NCI-H82 treated with DMSO at 0.1 percent for 48 hours (cell line): ENCODE measurements around the gene DNMT3A.

Source experiments
- DNase-seq: peaks from one replicate; lab custom pipeline; 2025; ENCODE audit not compliant: unreplicated experiment; lab: John Stamatoyannopoulos, UW

Gene DNMT3A

DNA sequence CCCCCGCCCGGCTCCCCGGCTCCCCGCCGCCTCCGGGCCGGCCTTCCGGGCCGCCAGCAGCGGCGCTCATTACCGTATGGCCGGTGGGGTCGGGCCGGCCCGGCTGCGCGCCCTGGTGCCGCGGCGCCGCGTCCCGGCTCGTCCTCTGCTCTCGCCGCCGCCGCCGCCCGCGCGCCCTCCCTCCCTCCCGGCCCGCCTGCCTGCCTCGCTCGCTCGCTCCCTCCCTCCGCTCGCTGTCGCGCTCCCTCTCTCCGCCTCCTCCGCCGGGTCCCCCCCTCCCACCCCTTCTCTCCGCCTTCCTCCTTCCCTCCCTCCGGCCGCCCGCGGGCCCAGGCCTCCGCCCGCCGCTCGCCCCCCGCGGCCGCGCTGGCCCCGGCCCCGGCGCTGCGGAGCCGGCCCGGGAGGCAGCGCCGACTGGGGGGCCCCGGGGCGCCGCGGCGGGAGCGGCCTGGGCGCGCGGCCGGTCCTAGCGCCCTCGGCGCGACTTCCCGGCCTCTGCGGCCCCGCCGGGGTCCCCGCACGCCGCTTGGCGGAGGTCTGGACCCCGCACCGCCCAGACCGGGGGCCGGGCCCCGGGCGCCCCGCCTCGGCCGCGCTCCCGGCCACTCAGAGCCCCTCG is at the start of gene DNMT3A:
Gene DNMT3A (minus strand): TSS at position 173 of the 619 bp plus-strand sequence. CDS start 27,941 bp downstream, outside the sequence.
- no peak for DNase-seq

DNA sequence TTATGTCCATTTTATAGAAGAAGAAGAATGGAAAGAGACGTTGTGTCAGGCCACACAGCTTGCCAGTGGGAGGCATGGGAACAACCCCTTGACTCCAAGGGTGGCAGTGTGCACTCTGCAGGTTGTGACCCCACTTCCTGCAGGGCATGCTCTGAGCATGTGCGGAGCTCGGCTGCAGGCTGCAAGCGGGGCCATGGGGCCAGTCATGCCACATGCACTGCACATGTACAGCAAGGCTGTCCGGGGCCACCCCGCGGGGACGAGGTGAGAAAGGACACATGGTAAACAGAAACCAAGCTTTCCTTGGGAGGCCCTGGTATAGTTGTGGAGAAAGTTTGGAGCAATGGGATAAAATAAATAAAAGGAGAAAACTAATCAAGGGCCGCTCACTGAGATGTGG is 47.4 kb upstream of the DNMT3A start:
- DNase-seq = no peak

DNA sequence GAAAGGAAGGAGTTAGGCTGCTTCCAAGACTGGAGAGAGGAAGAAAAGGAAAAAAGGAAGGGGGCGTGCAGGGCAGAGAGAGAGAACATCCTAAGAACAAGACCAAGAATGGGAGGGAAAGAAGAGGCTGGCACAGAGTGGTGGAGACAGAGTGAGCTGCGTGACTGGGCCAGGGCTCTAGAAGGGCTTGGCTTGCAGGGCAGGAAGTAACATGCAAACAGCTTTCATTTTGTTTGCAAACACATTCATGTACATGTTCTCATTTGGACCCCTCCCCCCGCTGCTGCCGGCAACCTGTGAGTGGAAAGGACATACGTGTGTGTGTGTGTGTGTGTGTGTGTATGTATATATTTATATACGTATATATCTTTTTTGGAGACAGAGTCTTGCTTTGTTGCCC is 46.8 kb upstream of the DNMT3A start:
- DNase-seq = no peak

DNA sequence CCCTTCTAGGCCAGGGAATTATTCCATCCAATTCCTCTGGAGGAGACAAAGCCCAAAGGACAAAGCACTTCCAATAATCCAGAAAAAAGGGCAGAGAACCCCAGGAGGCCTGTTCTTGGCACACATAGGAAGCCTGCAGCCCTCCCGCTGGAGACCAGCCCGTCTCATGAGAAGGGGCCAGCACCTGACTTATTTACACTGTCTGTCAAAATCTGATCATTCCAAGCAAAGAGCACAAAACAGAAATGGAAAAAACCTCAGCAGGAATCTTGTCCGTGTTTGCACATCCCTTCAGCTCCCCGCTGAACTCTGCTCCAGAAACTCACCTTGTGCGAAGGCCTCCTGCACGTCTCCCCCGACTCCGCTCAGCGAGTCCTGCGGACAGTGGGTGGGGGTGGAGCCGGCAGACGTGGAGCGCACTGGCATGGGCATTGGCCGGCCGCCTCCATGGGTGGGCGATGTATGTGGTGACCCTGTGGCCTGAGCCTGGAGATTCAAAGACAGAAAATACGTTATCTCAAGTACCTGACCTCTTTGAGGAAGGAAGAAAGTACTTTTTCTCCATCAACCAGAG is 46.2 kb upstream of the DNMT3A start:
- no peak for DNase-seq

DNA sequence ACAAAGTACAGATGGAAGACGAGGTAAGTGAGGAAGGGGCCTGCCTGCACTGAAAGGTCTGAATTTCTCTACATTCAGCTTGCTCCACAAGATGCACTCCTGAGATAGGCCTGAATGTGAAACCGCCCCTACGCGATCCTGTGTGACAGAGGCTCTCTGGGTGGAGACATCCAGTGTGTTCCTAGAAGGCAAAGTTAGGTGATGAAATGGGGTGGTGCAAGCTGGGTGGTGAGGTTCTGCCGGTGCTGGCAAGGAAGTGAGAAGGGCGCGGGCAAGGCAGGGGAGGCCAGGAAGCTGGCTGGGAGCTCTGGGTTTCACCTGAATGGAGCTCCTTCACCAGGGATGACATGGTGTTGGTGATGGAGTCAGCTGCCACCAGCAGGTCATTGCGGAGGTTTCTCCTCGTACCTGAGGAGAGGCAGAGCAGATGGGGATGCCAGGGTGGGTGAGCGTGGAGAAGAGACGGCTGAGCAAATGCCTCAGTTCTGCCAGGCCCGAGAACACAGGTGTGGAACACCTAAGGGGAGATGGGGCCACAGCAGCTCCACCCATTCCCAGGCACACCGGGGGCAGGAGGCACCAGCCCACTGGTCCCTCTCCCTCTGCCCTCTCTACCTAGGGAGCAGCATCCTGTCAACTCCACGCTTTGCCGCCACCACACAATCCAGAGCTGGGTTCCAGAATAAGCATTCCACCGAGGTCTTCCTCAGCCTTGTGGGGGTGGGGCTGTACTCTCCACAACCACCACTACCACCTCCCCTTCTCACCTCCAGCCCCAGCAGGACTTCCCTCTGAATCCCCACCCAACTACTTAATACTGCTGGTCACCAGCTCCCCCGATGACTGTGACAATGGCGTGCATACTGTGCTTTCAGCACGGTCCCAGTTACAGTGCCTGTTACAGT is 45.5 kb upstream of the DNMT3A start:
- no peak for DNase-seq

DNA sequence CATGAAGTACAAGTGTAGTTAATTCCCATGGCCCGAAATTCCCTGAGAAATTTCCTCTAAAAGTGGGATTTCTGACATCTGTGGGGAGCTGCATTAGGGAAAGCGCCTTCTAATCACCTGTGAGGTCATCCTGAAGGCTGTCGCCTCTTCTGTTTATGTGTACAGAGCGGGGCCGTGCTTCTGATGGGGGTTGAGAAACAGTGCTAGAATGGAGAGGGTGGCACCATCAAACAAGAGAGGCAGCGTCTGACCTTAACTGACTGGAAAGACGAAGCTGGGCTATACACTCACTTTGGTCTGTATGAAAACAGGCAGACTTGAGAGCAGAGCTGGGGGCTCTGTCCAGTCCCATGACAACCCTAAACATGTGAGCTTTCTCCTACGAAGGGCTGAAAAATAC is 44.2 kb upstream of the DNMT3A start:
- DNase-seq = no peak

DNA sequence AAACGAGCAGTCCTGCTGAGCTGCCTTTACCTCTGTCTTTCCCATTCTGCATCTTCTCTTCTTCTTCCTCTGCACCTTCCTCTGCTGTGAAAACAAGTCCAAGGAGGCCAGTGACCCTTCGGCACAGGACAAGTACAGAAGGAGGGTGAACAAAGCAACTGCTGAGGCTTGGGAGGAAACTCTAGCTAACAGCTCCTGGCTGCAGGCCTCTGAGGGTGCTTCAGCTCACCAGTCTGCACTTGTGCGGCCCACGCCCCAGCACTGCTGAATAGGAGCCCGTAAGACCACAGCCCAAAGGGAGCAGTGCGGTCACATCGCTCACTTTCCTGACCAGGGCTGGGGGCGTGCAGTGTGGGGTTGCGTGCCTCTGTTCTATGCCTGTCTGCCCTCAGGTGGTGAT is 42.1 kb upstream of the DNMT3A start:
- no peak for DNase-seq

DNA sequence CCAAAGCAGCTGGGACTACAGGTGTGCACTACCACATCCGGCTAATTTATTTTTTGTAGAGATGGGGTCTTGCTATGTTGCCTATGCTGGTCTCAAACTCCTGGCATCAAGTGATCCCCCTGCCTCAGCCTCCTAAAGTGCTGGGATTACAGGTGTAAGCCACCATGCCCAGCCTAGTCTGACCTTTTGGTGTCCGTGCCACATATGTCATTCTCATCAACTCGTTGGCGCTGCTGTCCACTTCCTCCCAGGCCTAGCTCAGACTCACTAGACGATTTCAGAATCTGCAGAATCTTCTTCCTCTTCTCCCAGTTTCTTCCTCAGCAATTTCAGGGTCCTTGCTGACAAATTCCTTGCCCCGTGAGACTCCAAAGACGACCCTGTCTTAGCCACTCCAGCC is 39.8 kb upstream of the DNMT3A start:
- DNase-seq = no peak

DNA sequence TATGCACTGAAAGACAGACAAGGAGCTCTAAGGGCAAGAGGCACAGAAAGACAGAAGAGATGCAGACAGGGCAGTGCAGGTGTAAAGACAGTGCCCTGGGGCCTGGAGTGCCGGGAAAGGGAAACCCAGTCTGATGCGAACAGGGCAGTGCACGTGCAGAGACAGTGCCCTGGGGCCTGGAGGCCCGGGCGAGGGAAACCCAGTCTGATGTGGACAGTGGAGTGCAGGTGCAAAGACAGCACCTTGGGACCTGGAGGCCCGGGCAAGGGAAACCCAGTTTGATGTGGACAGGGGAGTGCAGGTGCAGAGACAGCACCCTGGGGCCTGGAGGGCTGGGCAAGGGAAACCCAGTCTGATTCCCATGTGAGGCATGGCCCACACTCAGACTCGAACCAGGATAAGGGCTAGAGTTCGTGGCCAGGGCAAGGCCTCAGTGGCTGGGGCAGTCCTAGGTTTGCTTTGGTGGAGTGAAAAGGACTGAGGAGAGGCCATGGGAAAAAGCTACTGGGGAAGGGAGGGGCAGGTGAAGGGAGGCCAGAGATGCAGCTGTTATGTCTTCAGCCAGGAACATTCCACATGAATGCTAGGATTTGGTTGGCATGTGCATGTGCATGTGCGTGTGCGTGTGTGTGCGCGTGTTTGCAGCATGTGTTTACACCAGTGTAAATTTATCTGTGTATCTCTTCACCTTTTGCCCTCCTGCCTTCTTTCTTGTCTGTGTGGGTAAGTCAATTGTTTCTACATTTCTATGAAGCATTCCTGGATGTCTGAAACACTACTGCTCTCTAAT is 39.1 kb upstream of the DNMT3A start:
- DNase-seq = no peak

DNA sequence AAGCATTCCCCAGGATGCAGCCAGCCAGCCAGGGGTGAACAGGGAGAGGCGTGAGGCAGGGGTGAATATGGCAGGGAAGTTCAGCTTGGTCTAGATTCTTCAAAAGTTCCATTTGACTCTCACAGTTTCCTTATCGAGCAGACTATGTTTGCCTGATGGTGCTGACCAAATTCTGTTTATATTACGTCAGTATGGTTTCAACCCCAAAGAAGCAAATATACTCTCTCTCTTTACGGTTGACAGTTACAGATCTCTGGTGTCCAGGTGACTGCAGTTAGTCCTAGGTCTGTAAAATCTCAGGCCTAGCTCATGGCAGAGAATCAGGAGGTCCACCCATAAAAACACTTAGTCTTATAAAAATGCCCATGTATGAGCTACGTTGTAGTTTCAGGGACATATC is 38.3 kb upstream of the DNMT3A start:
- no peak for DNase-seq

DNA sequence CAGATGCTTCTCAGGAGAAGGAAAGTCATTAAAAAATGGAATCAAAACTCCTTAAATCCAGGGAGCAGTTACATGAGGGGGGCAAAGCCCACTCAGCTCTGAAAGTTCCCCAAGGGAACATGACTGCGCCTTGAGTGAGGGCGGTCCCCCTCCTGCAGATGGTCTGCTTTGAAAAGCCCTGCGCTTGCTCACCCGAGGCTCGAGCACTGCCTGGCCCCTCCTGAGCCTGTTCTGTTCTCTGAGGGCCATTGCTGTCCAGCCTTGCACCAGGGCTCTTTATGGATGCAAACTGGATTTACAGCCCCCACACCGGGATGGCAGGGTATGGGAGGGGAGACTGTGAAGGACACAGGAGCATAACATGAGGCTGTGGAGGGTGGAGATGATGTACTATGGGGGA is 37.8 kb upstream of the DNMT3A start:
- DNase-seq = no peak

DNA sequence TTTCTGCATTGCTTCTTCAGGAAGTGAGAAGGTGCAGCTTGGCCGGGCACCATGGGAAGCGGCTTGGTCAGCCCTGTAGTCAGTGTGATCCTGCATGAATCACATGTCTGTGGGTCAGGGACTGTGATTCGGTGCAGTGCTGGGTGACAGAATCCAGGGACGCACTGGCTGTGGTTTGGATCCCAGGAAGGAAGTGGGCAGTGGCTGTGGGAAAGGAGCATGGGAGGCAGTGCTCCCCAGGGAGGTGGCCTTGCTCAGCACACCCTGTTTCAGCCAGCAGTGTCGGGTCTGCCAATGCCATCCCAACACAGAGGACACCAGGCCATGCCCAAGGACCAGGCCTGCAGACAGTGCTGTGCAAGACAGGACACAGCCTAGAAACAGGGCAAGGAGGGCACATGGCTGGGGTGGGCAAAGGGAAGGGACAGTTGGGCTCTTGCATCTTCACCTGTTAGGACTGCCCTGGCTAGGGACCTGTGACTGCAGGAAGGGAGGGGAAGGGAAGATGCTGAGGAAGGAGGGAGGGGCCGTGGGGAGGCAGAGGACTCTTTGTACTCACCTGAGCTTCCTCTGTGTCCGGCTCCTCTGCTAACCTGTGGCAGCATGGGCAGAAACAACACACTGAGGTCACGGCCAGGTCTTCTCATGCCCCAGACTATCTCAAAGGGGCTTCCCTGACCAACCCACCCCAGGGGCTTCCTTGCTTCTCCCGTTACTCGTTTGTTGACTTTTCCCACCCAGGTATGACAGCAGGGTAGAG is 37.2 kb upstream of the DNMT3A start:
- DNase-seq = no peak

DNA sequence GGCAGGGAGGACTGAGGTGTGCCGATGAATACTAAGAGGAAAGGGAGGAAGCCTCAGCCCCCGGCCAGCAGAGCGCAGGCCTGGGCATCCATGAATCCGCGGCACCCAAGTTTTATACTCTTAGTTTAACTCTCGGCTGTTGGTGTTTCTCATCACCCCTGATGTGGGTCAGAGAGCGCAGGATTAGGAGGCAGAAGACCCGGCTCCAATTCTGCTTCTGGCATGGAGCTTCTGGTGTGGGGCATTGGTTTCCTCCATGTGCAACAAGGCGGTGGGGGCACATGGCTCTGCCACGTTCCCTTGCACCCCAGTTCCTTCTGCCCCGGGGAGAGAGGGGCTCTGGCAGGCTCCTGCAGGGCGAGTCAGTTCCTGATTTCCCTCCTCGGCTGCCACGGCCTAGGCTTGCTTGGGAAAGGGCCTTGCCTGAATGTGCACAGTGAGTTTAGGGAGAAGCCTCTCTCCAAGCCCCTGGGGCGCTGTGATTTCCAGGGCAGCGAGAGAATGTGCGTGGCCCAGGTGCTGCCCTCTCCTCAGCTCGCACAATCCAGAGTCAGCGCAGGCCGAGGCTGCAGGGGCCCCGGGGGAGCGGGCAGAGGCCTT is 36.2 kb upstream of the DNMT3A start:
- no peak for DNase-seq

DNA sequence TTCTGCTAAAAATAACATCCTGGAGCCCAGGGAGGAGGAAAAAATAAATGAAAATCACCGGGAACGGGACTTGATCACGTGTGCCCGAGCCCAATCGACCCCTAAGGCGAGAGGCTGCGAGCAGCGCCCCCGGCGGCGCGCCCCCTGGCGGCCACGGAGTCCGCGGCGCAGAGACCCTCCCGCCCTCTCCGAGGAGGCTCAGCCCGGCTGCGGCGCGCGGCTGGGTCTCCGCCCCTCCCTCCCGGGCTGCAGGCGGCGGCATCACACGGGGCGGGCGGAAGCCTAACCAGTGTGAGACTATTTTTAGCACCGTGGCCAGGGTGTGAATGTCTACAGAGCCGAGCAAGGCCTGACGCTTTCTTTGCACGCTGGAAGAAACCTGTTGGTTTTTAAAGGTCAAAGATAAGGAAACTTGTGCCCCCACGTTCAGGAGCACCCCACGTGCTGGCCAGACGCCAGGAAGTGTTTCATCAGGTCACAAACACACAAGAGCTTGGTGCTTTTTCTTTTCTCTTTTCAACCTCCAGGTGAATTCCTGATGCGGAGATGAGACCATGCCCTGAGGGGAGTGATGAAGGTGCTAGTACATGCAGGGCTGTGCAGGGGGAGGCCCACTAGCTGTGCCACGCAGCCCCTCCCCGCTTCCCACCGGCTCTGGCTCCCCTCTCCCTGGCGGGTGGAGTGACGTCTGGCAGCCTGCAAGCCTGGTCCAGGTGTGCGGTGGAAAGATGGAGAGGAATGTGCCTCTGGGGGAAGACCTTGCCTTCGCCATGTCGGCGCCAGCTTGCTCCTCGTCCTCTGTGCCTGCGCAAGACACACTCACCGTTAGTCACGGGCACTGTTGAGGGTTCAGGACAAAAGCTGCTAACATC is 35.3 kb upstream of the DNMT3A start:
- peak; percentile 57 for DNase-seq

DNA sequence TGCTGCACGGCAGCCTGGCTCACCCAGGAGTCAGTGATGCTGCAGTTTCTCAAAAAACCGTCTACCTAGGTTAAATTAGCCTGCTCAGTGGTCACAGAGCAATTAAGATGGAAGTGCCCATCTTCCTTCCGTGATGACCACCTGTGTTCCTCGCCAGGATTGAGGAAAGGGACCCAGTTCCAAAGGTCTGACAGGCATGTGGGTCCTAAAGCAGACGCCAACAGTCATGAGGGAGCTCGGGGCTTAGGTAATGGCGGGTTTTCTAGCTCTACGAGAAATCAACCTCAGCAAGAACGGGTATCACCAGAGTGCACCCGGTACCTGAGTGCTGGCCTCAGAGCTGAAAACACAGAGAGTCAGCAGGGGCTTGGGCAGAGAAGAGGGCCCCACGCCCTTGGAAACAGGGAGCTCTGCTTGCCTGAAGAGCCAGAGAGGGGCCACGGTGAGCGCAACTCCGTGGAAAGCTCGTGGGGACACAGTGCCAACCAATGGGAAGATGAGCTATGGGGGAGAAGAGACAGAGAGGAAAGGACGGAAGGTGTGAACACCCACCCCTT is 34.3 kb upstream of the DNMT3A start:
- no peak for DNase-seq

DNA sequence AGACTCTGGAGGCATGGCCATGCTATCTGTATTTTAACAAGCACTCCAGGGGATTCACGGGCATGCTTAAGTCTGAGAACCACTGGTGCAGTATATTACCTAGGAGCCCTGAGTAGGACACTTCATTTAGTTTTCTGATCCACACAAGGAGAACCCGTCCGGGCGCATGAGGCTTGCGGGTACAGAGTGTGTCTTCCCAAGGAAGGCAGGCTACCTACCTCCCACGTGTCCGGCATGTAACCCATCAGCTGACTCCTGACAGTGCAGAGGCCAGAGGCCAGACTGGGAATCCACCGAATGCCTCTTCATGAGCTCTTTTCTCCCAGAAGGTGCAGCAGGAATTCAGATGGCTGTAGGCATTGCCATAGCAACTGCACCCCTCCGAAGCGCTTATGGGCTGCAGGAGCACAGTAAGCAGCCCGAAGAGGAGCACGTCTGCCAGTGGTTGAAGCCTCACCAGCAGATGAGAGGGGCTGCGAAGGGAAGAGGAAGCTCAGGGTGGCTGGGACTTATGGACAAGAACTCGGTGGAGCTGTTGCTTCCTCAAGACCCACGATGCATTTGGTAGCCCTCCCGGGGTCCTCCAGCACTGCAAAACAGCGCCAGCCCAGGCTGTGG is 33.8 kb upstream of the DNMT3A start:
- no peak for DNase-seq

DNA sequence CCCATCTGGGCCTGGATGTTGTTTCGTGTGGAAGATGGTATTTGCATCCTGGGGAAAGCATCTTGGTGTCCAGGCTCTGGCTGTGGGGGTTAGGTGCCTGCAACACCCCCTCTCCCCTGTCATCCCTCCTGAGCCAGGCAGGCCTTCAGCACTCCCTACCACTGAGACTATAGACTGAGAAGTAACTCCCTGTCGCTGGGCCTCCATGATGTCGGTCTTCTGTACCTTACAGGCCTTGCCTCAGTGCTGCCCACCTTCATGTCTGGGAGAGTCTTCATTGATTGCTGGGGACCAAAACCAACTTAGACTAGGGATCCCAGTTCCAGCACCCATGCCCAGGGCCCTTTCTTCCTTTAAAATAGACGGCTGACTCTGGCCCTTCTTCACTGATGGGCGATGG is 33.1 kb upstream of the DNMT3A start:
- DNase-seq = no peak

DNA sequence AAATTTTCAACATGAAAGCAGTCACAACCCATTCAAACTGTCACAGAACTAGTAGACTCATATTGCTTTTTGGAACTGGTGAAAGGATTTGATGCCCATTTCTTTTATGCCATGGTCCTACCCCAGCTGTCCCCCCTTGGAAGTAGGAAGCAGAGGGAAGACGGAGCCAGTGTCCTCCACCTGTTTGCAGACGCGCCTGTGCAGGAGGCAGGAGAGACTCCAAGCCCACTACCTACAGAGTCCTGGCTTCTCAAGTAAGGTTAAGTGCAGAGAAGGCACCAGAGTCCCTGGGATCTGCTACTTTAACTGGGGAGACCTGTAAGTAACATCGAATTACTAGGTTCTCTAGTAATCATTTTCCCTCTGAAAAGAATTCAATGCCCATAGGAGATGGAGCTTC is 32.7 kb upstream of the DNMT3A start:
- no peak for DNase-seq
